Measurements from ENCODE around the gene CLIP1.

DNA sequence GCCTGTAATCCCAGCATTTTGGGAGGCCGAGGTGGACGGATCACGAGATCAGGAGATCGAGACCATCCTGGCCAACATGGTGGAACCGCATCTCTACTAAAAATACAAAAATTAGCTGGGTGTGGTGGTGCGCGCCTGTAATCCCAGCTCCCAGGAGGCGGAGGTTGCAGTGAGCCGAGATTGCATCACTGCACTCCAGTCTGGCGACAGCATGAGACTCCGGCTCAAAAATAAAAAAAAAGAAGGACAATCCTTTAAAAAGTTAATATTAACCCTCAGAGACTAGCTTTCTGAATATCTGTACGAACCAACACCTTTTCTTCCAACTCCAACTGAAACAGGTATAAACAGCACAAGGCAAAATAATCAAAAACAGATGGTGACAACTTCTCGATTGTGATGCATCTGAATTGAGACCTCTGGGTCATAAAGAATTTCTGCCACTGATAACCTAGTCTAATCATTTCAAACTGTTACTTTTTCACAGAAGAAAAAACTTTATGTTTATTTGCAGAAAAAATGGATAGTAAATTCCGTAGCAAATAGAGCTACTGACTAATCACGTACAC, 27.8 kb downstream of the CLIP1 start:
- TF ChIP-seq EZH2phosphoT487 (IDR thresholded peaks at IDR 0.05; ENCODE audit: borderline replicate concordance): no peak
- TF ChIP-seq, protein P1, sequence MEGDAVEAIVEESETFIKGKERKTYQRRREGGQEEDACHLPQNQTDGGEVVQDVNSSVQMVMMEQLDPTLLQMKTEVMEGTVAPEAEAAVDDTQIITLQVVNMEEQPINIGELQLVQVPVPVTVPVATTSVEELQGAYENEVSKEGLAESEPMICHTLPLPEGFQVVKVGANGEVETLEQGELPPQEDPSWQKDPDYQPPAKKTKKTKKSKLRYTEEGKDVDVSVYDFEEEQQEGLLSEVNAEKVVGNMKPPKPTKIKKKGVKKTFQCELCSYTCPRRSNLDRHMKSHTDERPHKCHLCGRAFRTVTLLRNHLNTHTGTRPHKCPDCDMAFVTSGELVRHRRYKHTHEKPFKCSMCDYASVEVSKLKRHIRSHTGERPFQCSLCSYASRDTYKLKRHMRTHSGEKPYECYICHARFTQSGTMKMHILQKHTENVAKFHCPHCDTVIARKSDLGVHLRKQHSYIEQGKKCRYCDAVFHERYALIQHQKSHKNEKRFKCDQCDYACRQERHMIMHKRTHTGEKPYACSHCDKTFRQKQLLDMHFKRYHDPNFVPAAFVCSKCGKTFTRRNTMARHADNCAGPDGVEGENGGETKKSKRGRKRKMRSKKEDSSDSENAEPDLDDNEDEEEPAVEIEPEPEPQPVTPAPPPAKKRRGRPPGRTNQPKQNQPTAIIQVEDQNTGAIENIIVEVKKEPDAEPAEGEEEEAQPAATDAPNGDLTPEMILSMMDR (IDR thresholded peaks at IDR 0.05 in 2 of 3, conservative IDR thresholded peaks at IDR 0.05 in 1 of 3; ENCODE audit: borderline replicate concordance in 1 of 3, insufficient read depth in 1 of 3, low read depth in 2 of 3, low read length in 2 of 3): no peak
- no peak for TF ChIP-seq EZH2 (IDR thresholded peaks at IDR 0.05)
- no peak for TF ChIP-seq POLR2AphosphoS5 (IDR thresholded peaks at IDR 0.05; ENCODE audit: low read depth, low read length)
- no peak for TF ChIP-seq ZNF274 (IDR thresholded peaks at IDR 0.05; ENCODE audit: low read depth, low read length)
- TF ChIP-seq POLR2A (IDR thresholded peaks at IDR 0.05; ENCODE audit: borderline replicate concordance, extremely low read depth, insufficient read depth, insufficient read length): no peak
- TF ChIP-seq FOSL1 (IDR thresholded peaks at IDR 0.05; ENCODE audit: low read depth): no peak
- TF ChIP-seq, protein P2, sequence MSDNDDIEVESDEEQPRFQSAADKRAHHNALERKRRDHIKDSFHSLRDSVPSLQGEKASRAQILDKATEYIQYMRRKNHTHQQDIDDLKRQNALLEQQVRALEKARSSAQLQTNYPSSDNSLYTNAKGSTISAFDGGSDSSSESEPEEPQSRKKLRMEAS (IDR thresholded peaks at IDR 0.05): no peak
- no peak for TF ChIP-seq SP1 (IDR thresholded peaks at IDR 0.05; ENCODE audit: low read depth)

Measured in HCT116 (cell line).